Endodermal cell (in vitro differentiated cells): ENCODE results near the gene SPDYE3. TPM values are rescaled to one million over a fixed set of nuclear protein-coding genes. Genes with fewer than 3 reads are reported as not detected.

Experiments used
- DNase-seq: peaks from one replicate; pipeline ENCODE4 v3.0.0-alpha.2; 2017
- H3K27ac ChIP-seq: 2 replicates; pipeline ENCODE4 v1.5.1; 2013; ENCODE audit warnings: mild to moderate bottlenecking, low read depth, low read length, moderate library complexity
- H3K27me3 ChIP-seq: 2 replicates; pipeline ENCODE4 v1.6.1; 2013; ENCODE audit warnings: mild to moderate bottlenecking, low read length, moderate library complexity; ENCODE audit not compliant: insufficient read depth, control insufficient read depth, poor library complexity, severe bottlenecking
- H3K36me3 ChIP-seq: 2 replicates; pipeline ENCODE4 v1.7.0; 2013; ENCODE audit warnings: mild to moderate bottlenecking, low read length, moderate library complexity; ENCODE audit not compliant: control insufficient read depth, insufficient read depth
- H3K4me1 ChIP-seq: one replicate; pipeline ENCODE4 v1.7.0; 2013; ENCODE audit warnings: low read length; ENCODE audit not compliant: control insufficient read depth, insufficient read depth
- H3K4me3 ChIP-seq: 2 replicates; pipeline ENCODE4 v1.5.1; 2013; ENCODE audit warnings: mild to moderate bottlenecking, low read length, moderate library complexity
- H3K9ac ChIP-seq: 2 replicates; pipeline ENCODE4 v1.6.1; 2013; ENCODE audit warnings: mild to moderate bottlenecking, low read length, moderate library complexity; ENCODE audit not compliant: poor library complexity, severe bottlenecking; ENCODE audit errors: extremely low read depth
- H3K9me3 ChIP-seq: 2 replicates; pipeline ENCODE4 v1.6.1; 2013; ENCODE audit warnings: mild to moderate bottlenecking, low read length, moderate library complexity; ENCODE audit not compliant: control insufficient read depth
- H3K27ac Mint-ChIP-seq: 2 replicates; pipeline ENCODE4 v1.8.0; 2020; ENCODE audit warnings: mixed read lengths
- H3K27me3 Mint-ChIP-seq: 2 replicates; pipeline ENCODE4 v1.8.0; 2021; ENCODE audit warnings: mild to moderate bottlenecking, mixed read lengths; ENCODE audit not compliant: insufficient read depth
- H3K36me3 Mint-ChIP-seq: 2 replicates; pipeline ENCODE4 v1.8.0; 2020; ENCODE audit warnings: low read depth, mixed read lengths
- H3K4me1 Mint-ChIP-seq: 2 replicates; pipeline ENCODE4 v1.8.0; 2020; ENCODE audit warnings: mixed read lengths
- H3K4me3 Mint-ChIP-seq: 2 replicates; pipeline ENCODE4 v1.8.0; 2020; ENCODE audit warnings: mild to moderate bottlenecking, moderate library complexity, mixed read lengths
- H3K9me3 Mint-ChIP-seq: 2 replicates; pipeline ENCODE4 v1.8.0; 2020; ENCODE audit warnings: mild to moderate bottlenecking, mixed read lengths
- WGBS, 2 experiments: methylation state at CpG; one replicate each; pipeline versions ENCODE4 v1.1.5 to v1.1.7; 2013; ENCODE audit warnings: missing lambda C conversion rate in 2 of 2, mixed read lengths in 1 of 2; ENCODE audit not compliant: insufficient coverage in 1 of 2, insufficient read length in 1 of 2; 5-methylcytosine and 5-hydroxymethylcytosine counted together
- total RNA-seq, 2 donors: library from RNA; stranded (reverse); fragmentation: NEBNext Ultra II Directional in 1 of 2; extraction: Animal tissue kit (Norgen Biotek cat#: 25700) in 1 of 2; gene quantifications; 2 replicates in 1 of 2; 3 replicates in 1 of 2; pipeline ENCODE4 v1.2.1, GENCODE V29; 2021
- TF ChIP-seq, protein P1 (sequence below): fragments of 200-600 bp; sonication (generic); conservative IDR thresholded peaks from 2 replicates; pipeline ENCODE4 v1.5.0; 2021; ENCODE audit warnings: antibody characterized with exemption, mild to moderate bottlenecking

Gene SPDYE3
- total RNA-seq, 2 donors from 2014 or later: not detected

DNA sequence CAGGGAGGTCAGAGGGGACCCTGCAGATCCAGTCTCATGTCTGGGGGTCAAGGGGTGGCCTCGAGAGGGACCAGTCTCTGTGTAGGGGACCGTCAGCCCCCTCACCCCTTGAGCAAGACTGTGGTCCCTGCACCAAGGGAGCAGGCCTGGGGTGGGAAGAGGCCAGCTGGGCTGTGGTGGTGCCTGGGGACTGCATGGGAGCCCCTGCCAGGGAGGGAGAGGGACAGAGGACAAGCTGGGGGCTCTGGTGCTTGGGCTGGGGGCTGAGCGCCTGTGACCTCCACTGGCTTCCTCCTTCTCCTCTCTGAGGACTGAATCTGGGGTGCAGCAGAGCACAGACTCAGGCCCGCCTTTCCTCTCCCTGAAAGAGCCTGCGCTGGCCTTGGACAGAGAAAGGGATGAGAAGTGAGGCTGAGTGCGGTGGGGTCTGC lies 49.6 kb downstream of the SPDYE3 start:
- no peak overlapping the region for H3K9ac ChIP-seq
- TF ChIP-seq, protein P1, sequence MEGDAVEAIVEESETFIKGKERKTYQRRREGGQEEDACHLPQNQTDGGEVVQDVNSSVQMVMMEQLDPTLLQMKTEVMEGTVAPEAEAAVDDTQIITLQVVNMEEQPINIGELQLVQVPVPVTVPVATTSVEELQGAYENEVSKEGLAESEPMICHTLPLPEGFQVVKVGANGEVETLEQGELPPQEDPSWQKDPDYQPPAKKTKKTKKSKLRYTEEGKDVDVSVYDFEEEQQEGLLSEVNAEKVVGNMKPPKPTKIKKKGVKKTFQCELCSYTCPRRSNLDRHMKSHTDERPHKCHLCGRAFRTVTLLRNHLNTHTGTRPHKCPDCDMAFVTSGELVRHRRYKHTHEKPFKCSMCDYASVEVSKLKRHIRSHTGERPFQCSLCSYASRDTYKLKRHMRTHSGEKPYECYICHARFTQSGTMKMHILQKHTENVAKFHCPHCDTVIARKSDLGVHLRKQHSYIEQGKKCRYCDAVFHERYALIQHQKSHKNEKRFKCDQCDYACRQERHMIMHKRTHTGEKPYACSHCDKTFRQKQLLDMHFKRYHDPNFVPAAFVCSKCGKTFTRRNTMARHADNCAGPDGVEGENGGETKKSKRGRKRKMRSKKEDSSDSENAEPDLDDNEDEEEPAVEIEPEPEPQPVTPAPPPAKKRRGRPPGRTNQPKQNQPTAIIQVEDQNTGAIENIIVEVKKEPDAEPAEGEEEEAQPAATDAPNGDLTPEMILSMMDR: no peak
- H3K27me3 Mint-ChIP-seq: no peaks in the 10 kb centered on the region
- H3K9me3 Mint-ChIP-seq: no peaks in the 10 kb centered on the region
- H3K4me3 Mint-ChIP-seq: no peak overlapping the region
- H3K4me1 Mint-ChIP-seq: no peaks in the 10 kb centered on the region
- H3K36me3 ChIP-seq: peaks cover 76% of the 10 kb centered on the region
- DNase-seq: no peak
- no peak overlapping the region for H3K27ac ChIP-seq
- peak overlapping the region; percentile 17 for H3K27ac Mint-ChIP-seq
- no peaks in the 10 kb centered on the region for H3K9me3 ChIP-seq
- peaks cover 48% of the 10 kb centered on the region for H3K36me3 Mint-ChIP-seq
- WGBS, 2 experiments: 94 to 100% methylated on average over 1 to 6 of the region's 6 CpGs
- H3K4me1 ChIP-seq: no peaks in the 10 kb centered on the region
- no peak overlapping the region for H3K4me3 ChIP-seq
- no peaks in the 10 kb centered on the region for H3K27me3 ChIP-seq

DNA sequence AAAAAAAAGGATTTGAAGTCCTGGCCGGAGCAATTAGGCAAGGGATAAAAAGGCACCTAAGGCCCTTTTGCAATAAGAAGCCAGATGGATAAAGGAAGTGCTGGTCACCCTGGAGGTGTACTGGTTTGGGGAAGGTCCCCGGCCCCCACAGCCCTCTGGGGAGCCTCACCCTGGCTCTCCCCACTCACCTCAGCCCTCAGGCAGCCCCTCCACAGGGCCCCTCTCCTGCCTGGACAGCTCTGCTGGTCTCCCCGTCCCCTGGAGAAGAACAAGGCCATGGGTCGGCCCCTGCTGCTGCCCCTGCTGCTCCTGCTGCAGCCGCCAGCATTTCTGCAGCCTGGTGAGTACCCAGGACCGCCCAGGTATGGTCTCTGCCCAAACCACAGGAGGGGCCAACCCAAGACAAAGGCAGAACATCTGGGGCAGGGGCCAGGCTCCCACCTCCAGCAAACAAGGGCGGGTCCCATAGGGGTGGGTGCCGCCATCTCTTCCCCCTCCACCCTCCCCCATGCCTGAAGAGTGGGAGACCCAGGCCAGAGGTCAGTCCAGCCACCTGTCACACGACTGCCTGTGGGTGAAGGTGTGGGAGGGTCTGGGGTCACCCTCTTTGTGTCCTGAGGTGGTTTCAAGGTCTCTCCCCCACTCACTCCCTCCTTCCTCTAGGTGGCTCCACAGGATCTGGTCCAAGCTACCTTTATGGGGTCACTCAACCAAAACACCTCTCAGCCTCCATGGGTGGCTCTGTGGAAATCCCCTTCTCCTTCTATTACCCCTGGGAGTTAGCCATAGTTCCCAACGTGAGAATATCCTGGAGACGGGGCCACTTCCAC lies 50.7 kb downstream of the SPDYE3 start, which contains the start of gene PILRB:
PILRB (plus strand) TSS at position 91 of the 830 bp plus-strand sequence; CDS start at position 277, 186 bp downstream.
- Mint-ChIP-seq H3K27ac (peak within 1 kb of the TSS; percentile 17), H3K9me3 (no peaks in the 10 kb centered on the region), H3K36me3 (peaks cover 59% of the 10 kb centered on the region), H3K27me3 (no peaks in the 10 kb centered on the region), H3K4me1 (no peaks in the 10 kb centered on the region), H3K4me3 (no peak within 1 kb of the TSS)
- H3K9me3 ChIP-seq: no peaks in the 10 kb centered on the region
- TF ChIP-seq, protein P1: peak; percentile 43
- no peak for DNase-seq
- 94 to 95% methylated on average over 3 to 11 of the region's 11 CpGs for WGBS, 2 experiments
- H3K4me3 ChIP-seq: no peak within 1 kb of the TSS
- no peak within 1 kb of the TSS for H3K9ac ChIP-seq
- no peaks in the 10 kb centered on the region for H3K4me1 ChIP-seq
- H3K27ac ChIP-seq: no peak within 1 kb of the TSS
- H3K36me3 ChIP-seq: peaks cover 82% of the 10 kb centered on the region
- no peaks in the 10 kb centered on the region for H3K27me3 ChIP-seq

DNA sequence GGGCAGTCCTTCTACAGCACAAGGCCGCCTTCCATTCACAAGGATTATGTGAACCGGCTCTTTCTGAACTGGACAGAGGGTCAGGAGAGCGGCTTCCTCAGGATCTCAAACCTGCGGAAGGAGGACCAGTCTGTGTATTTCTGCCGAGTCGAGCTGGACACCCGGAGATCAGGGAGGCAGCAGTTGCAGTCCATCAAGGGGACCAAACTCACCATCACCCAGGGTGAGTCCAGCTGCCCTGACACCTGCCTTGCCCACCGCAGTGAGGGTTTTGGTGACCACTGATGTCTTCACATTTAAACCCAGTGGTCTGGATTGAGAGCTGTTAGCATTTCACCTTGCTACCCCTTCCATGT lies 51.3 kb downstream of the SPDYE3 start:
- H3K4me3 Mint-ChIP-seq: no peak overlapping the region
- H3K36me3 Mint-ChIP-seq: peaks cover 65% of the 10 kb centered on the region

More for the DNA sequence above, 51.3 kb downstream of the SPDYE3 start:
- Histone ChIP-seq H3K9me3 (no peaks in the 10 kb centered on the region), H3K4me1 (no peaks in the 10 kb centered on the region), H3K4me3 (no peak overlapping the region), H3K27me3 (no peaks in the 10 kb centered on the region), H3K27ac (no peak overlapping the region), H3K9ac (no peak overlapping the region), H3K36me3 (peaks cover 82% of the 10 kb centered on the region)
- TF ChIP-seq, protein P1: no peak
- no peak for DNase-seq
- Mint-ChIP-seq H3K27me3 (no peaks in the 10 kb centered on the region), H3K4me1 (no peaks in the 10 kb centered on the region), H3K9me3 (no peaks in the 10 kb centered on the region), H3K27ac (no peak overlapping the region)
- 97 to 100% methylated on average over 1 to 8 of the region's 8 CpGs for WGBS, 2 experiments
